Activated naive CD4-positive, alpha-beta T cell treated with anti-CD3 and anti-CD28 coated beads, Interleukin-2, amount 50 U/mL, for 72 hours (primary cell): ENCODE results near the gene SEMA3E. TPM values are rescaled to one million over a fixed set of nuclear protein-coding genes. Genes with fewer than 3 reads are reported as not detected.

Source experiments
- ATAC-seq, 2 donors: fragments of 150-1000 bp; cut with Tn5 transposase; 2 replicates each; pipeline ENCODE4 v1.10.0; 2021; ENCODE audit warnings: mild to moderate bottlenecking in 2 of 2, moderate library complexity in 2 of 2
- DNase-seq, 2 donors: peaks; one replicate each; pipeline ENCODE4 v3.0.0; 2021 to 2022; ENCODE audit warnings: low spot score in 2 of 2
- H3K27ac Mint-ChIP-seq, 2 donors: one replicate each; pipeline ENCODE4 v1.8.0; 2022; ENCODE audit warnings: mild to moderate bottlenecking in 2 of 2, mixed read lengths in 2 of 2
- H3K36me3 Mint-ChIP-seq, 2 donors: one replicate each; pipeline ENCODE4 v1.8.0; 2022; ENCODE audit warnings: mixed read lengths in 2 of 2
- H3K9me3 Mint-ChIP-seq, 2 donors: one replicate each; pipeline ENCODE4 v1.8.0; 2022; ENCODE audit warnings: mixed read lengths in 2 of 2
- total RNA-seq, 2 donors: library from RNA; stranded (reverse); gene quantifications; one replicate each; pipeline ENCODE4 v1.2.3, GENCODE V29; 2022

The SEMA3E gene
- total RNA-seq, 2 donors from 2014 or later = not detected

DNA sequence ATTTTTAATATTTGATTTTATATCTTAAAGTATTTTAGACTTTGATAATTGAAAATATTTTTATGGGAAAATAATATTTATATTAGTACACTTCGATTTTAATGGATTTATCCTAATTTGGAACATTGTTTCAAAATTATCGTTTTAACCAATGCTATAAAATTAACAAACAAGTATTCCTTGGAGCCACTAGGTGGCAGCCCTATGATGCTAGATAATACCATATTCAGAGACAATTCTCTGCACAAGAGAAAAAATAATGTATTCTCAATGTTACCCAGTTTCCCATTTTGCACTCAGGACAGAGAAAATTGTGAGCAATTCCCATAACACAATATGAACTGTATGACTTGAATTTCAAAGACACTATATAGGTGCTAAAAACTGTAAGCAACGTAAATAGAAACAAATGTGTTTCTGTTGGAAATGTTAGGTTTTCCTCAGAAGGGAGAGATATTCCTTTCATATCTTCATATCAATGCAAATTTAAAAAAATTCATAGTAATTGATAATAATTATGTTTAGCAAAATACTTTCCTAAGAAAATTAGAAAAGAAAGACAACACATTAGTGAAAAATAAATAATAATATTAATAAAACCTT lies 237.8 kb downstream of the SEMA3E start:
- ATAC-seq (no peak), DNase-seq (no peak)
- H3K36me3 Mint-ChIP-seq = no peaks in the 10 kb centered on the region
- H3K27ac Mint-ChIP-seq = no peak overlapping the region
- H3K9me3 Mint-ChIP-seq = no peaks in the 10 kb centered on the region

DNA sequence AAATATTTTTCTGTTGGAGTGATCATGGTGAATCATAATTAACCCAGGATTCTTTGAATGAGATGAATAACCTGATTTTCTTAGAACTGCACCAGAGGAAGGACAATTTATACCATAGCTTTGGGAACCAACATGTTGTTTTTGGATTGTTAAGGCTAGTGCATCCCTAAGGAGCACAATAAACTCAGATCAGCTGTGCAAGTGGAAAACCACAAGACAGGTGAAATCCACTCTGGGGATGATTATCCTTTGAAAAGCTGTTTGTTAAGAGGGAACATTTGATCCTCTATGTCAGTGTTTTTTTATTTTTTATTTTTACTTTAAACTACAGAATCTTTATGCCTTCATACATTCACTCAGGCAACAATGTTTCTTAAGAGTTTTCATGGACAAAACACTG lies 254.2 kb downstream of the SEMA3E start:
- DNase-seq = no peak
- H3K9me3 Mint-ChIP-seq = no peaks in the 10 kb centered on the region
- H3K27ac Mint-ChIP-seq = no peak overlapping the region
- no peak for ATAC-seq
- no peaks in the 10 kb centered on the region for H3K36me3 Mint-ChIP-seq

DNA sequence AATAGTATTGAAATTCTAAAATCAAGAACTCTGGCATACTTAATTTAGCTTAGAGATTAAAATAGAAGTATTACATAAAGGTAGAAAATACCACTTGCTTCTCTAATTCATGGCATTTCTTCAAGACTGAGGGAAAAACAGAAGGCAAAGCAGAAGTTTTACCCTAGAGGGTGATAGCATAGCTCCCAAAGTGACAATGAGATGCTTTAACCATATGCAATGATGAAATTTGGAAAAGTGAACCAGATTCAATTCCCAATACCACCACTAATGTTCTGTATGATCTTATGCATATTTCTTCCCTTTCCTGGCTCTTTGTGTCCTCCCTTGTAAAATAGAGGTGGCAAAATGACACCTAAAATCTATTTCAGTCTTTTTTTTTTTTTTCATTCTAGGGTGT lies 260.5 kb downstream of the SEMA3E start:
- no peaks in the 10 kb centered on the region for H3K36me3 Mint-ChIP-seq
- no peak for DNase-seq
- no peak overlapping the region for H3K27ac Mint-ChIP-seq
- H3K9me3 Mint-ChIP-seq = no peaks in the 10 kb centered on the region
- ATAC-seq = no peak

DNA sequence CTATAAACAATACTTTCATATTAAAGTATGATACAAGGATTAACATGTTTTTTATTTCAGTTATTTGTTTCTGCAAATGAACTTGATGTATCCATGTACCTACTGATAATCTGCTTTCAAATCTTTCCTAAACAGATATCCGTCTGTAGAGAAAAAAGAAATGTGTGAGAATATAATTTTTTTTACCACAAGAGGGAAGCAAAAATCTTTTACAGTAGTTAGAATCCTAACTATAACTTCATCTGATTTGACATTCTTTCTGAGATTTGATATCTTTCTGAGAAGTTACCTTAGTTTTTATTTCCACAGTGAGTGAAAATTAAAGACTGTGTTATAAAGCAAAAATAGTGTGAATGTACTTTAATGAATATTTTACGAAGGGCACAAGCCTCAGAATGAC lies 282.3 kb downstream of the SEMA3E start:
- Mint-ChIP-seq H3K9me3 (no peaks in the 10 kb centered on the region), H3K36me3 (no peaks in the 10 kb centered on the region), H3K27ac (no peak overlapping the region)
- no peak for DNase-seq
- no peak for ATAC-seq

DNA sequence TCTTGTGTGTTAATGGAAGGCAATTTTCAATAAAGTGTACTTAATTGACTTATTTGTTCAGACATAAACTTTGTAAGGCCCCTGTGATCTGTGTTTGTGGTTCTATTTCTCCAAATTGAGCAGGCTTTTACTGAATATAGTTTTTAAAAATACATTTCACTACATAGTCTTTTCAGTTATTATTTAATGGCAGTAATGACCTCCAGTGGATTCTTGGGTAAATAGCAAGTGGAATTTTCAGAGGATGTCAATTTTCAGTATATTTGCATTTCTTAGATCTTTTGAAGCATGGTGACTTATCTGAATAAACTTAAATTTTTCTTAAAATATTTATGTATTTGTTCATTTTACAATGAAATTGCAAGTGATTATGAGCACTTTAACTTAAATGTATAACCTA lies 283.2 kb downstream of the SEMA3E start:
- no peak for DNase-seq
- no peak for ATAC-seq

DNA sequence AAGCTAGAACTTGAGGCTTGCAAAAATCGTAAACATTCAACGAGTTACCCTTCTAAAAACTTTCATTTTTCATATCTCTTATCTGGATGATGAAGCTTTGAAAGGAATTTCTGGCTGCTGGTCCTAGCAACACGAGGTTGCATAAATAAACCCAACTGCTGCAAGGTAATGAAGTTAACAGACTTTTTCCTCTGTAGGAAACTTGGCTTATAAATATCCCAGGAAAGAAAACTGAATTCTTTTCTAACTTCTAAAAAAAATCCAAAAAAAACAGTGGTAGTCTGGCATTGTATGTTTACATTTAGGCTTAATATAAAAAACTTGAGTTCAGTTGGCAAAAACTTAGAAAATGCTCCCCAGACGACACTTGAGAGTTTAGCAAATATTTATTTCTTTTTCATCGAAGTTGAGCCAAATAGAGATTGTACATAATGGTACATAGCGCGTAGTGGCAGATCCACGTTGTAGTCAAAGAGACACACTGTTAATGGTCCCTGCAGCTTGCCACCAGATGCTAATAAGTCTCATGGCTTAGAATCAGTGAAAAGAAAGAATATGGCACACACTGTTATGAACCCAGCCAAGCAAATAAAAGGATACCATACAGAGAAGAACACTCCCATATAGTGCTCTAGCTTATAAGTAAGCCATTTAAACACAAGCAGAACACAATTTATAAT lies 285.9 kb downstream of the SEMA3E start:
- peaks cover 0 to 4% of the 10 kb centered on the region in 2 donors for H3K9me3 Mint-ChIP-seq
- no peaks in the 10 kb centered on the region for H3K36me3 Mint-ChIP-seq
- ATAC-seq (no peak), DNase-seq (no peak)
- H3K27ac Mint-ChIP-seq = no peak overlapping the region

More for the DNA sequence above, 283.2 kb downstream of the SEMA3E start:
- no peaks in the 10 kb centered on the region for H3K36me3 Mint-ChIP-seq
- no peaks in the 10 kb centered on the region for H3K9me3 Mint-ChIP-seq
- H3K27ac Mint-ChIP-seq = no peak overlapping the region

DNA sequence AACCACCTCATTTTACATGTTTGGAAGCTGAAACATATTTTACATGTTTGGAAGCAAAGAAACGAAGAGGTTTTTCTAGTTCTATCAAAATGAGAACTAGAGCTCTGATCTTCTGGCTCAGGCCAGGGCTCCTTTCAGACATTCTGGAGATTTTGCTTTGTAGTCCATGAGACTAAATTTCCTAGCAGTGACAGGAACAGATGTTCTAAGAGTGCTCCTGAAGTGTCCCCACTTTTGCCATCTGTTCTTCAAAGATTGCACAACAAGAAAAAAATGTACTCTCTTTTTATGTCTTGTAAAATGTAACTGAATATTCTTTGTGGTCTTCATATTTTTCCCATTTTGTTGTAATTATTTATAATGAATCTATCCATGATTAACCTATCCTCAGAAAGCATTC lies 289.8 kb downstream of the SEMA3E start:
- ATAC-seq (no peak), DNase-seq (no peak)
- no peak overlapping the region for H3K27ac Mint-ChIP-seq

DNA sequence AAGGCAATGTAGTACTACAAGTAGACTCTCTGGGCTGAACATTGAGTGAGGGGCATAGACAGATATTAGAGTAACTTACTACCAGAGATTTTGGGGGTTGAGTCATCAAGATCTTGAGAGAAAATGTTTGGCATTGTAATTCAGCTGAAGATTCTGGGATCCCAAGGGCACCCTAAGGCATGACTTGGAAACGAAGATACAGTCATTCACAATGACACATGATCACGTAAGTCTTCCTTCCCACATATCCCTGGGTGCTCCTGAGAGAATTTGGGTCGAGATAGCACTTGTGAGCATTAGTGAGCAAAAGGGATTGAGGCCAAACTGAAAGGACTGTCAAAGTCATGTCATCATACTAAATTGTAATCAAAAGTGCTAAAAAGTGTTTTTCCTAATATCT lies 293.8 kb downstream of the SEMA3E start:
- ATAC-seq = no peak
- no peak for DNase-seq
- no peak overlapping the region for H3K27ac Mint-ChIP-seq
- H3K9me3 Mint-ChIP-seq = peaks cover 0 to 4% of the 10 kb centered on the region in 2 donors
- H3K36me3 Mint-ChIP-seq = no peaks in the 10 kb centered on the region

More for the DNA sequence above, 289.8 kb downstream of the SEMA3E start:
- Mint-ChIP-seq H3K9me3 (peaks cover 0 to 4% of the 10 kb centered on the region in 2 donors), H3K36me3 (no peaks in the 10 kb centered on the region)

DNA sequence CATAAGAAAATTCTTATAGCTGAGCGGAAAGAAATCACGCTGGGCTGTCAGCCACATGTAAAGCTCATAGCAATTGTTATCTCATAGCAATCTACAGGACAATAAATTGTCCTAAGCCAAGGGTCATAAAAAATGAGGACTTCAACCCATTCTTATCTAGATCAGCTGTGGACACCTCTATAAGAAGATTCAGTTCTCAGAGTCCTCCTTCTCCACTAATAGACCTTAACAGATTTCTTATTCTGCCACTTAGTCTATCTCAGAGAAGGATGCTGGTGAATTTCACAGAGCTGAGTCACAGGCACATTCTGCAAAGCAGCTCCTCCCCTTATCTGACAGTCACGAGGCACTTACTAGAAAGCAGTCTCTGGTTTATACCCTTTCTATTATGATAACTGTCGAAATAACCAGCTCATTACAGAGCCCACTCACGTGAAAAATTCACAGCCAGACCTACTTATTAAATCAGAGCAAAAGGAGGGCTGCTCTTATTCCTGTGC lies 300.9 kb downstream of the SEMA3E start:
- no peak for DNase-seq
- H3K27ac Mint-ChIP-seq = no peak overlapping the region
- no peak for ATAC-seq
- no peaks in the 10 kb centered on the region for H3K36me3 Mint-ChIP-seq
- peaks cover 7 to 20% of the 10 kb centered on the region in 2 donors for H3K9me3 Mint-ChIP-seq

DNA sequence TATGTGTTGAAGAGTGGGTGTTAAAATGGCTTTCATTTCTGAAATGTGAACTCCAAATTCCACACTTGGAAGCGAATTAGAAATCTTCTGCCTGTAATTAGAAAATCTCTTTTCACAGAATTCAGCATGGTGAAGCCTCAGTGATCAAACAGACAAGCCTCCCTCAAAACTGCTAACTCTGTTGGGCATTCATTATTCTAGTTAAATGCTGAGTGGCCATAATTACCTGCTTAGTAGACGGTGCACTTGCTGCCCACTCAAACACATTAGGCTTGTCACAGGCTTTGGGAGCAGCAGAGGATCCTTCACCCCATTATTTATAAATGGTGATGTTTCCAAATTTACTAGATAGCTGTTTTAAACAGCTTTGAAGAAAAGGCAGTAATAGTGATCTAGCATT lies 309.0 kb downstream of the SEMA3E start:
- Mint-ChIP-seq H3K9me3 (peaks cover 12 to 21% of the 10 kb centered on the region in 2 donors), H3K36me3 (no peaks in the 10 kb centered on the region), H3K27ac (no peak overlapping the region)
- DNase-seq (no peak), ATAC-seq (no peak)

DNA sequence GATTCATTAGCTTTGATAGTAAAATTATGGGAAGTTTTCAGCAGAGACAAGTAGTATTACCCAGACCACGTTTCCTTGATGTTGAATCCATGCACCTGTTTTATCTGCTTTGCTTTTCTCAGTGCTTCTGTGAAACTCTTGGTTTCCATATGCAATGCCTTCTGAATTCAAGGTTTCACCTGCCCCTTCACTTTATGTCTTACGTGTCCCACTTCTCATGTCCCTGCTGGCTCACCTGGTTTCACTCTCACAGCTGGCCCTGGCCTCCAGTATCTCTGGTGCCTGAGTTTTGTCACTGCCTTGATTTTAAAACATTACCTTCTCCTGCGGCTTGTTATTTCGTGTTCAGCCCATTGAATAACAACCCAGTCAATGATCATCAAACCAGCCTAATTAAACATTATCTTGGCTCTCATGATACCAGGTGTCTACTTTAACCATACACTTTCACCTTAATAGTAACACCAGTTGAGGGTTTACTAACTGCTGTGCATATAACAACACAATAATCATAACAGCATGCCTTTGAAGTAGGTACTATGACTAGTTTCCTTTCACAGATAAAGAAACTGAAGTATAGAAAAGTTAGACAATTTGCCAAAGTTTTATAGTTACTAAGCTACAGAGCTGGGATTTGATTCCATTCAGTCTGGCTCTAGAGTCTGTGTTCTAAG lies 310.5 kb downstream of the SEMA3E start:
- H3K27ac Mint-ChIP-seq = no peak overlapping the region
- DNase-seq = no peak
- H3K36me3 Mint-ChIP-seq = no peaks in the 10 kb centered on the region
- H3K9me3 Mint-ChIP-seq = peaks cover 5 to 9% of the 10 kb centered on the region in 2 donors
- ATAC-seq = no peak

DNA sequence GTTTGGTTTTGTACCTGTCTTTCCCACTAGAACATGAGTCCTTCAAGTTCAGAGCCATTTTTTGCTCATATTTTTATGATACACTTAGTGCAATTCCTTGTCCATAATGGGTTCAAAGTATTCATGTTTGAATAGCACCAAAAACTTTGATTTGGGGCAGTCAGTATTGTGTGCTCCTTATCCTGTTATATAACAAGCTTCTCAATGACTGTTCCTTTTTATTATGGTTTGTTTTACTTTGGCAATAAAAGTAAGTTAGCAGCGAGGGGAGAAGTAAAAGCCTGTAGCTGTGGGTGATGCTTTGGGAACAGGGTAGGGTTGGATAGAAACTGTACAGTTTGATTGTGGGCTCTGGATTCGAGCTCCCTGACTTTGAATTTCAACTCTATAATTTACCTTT lies 311.9 kb downstream of the SEMA3E start:
- no peak for ATAC-seq

DNA sequence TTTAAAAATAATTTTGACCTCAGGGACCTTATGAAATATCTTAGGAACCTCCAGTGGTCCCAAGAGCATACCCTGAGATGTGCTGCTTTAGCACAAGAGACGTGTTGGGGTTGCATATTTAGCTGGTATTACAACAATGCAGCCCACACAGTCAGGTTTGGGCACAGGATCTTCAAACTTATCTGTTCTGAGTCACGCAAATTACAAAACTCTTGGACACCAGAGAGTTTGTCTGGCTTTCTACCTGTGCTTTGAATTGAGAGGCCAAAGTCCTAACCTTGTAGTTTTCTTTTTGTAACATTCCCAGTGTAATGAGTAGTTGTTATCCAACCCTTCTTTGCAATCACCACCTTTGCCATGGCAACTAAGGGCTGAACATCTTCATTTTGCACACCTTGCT lies 322.7 kb downstream of the SEMA3E start:
- Mint-ChIP-seq H3K9me3 (peaks cover 5 to 13% of the 10 kb centered on the region in 2 donors), H3K36me3 (no peaks in the 10 kb centered on the region), H3K27ac (no peak overlapping the region)
- no peak for ATAC-seq
- DNase-seq = no peak

More for the DNA sequence above, 311.9 kb downstream of the SEMA3E start:
- no peak overlapping the region for H3K27ac Mint-ChIP-seq
- H3K36me3 Mint-ChIP-seq = no peaks in the 10 kb centered on the region
- peaks cover 5% of the 10 kb centered on the region in 2 donors for H3K9me3 Mint-ChIP-seq
- no peak for DNase-seq

DNA sequence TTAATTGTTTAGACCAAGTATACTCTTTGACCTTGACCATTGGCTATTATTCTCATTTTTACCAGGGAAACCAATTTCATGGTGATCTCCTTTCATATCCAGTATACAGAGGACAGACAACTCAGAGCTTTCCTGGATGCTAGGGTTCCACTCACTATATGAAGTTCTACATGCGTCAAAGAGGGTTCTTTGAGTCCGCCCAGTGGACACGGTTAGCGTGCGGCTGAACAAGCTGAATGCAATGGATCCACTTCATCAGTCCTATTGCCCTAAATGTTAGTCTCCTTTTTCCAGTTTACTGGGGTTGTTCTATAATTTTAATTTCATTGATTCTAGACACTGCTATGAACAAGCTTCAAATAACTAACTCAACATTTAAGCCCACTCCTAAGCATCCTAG lies 323.9 kb downstream of the SEMA3E start:
- H3K36me3 Mint-ChIP-seq = no peaks in the 10 kb centered on the region

DNA sequence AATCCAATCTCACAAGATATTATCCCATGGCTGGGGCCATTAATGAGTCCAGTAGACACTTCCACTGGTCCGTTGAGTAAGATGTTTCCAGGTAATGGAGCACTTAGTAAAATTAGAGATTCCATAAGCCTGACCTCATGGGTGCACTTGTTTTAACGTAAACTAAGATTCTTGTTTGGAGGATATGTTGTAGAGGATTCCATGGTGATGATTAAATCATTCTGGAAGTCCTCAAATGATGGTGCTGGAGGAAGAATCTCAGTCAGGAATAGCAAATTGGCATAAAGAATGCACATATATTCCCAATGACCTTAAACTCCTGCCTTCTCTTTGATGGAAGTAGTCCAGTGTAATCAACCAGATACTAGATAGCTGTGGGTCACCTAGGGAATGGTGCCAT lies 324.3 kb downstream of the SEMA3E start:
- peaks cover 5 to 9% of the 10 kb centered on the region in 2 donors for H3K9me3 Mint-ChIP-seq
- H3K36me3 Mint-ChIP-seq = no peaks in the 10 kb centered on the region
- no peak for DNase-seq
- no peak overlapping the region for H3K27ac Mint-ChIP-seq
- ATAC-seq = no peak

More for the DNA sequence above, 323.9 kb downstream of the SEMA3E start:
- DNase-seq (no peak), ATAC-seq (no peak)
- Mint-ChIP-seq H3K9me3 (peaks cover 5 to 9% of the 10 kb centered on the region in 2 donors), H3K27ac (no peak overlapping the region)

DNA sequence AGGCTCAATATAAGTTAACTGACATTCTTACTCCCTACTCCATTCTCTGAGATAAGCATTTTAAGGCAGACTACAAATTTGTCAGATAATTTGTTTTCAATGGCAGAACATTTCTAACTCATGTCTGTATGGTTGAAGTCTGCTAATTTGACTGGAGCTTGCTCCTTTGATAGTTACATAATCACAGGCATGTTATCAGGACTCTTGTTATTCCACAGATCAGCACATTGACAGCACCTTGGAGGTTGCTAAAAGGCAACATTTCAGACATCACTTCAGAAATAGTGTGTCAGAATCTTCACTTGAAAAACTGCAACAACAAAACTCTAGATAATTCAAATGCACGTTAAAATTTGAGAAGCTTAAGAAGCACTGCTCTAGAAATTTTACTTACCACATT lies 327.9 kb downstream of the SEMA3E start:
- no peaks in the 10 kb centered on the region for H3K36me3 Mint-ChIP-seq
- no peak for ATAC-seq
- H3K27ac Mint-ChIP-seq = no peak overlapping the region
- no peak for DNase-seq
- H3K9me3 Mint-ChIP-seq = peaks cover 0 to 7% of the 10 kb centered on the region in 2 donors

DNA sequence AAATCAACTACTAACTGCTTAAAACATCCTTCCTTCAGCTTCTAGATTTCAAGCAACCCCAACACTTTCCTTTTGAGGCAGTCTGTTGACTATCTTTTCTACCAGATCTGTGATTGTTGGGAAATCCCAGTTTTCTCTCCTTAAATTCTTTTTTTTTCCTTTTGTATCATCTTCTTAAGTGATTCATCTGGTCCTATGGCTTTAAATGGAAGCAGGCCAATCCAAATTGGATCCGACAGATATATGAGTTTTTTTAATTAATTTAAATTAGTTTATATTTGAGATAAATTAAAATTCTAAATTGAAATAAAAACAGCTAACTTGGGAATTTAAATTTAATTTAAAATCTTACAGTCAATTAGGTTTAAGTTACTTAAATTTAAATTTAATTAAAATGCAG lies 335.0 kb downstream of the SEMA3E start:
- H3K9me3 Mint-ChIP-seq = peaks cover 1 to 4% of the 10 kb centered on the region in 2 donors

More for the DNA sequence above, 335.0 kb downstream of the SEMA3E start:
- ATAC-seq (no peak), DNase-seq (no peak)
- H3K36me3 Mint-ChIP-seq = no peaks in the 10 kb centered on the region
- no peak overlapping the region for H3K27ac Mint-ChIP-seq
